Stimulated activated CD4-positive, alpha-beta T cell treated with anti-CD3 and anti-CD28 coated beads, Interleukin-4, amount 100 ng/mL, for 48 hours (primary cell): ENCODE measurements around the gene FAF1.

ENCODE experiments used
- DNase-seq, 2 donors: peaks; one replicate each; pipeline ENCODE4 v3.0.0-alpha.2; 2020; ENCODE audit warnings: low read depth in 2 of 2

The FAF1 gene

DNA sequence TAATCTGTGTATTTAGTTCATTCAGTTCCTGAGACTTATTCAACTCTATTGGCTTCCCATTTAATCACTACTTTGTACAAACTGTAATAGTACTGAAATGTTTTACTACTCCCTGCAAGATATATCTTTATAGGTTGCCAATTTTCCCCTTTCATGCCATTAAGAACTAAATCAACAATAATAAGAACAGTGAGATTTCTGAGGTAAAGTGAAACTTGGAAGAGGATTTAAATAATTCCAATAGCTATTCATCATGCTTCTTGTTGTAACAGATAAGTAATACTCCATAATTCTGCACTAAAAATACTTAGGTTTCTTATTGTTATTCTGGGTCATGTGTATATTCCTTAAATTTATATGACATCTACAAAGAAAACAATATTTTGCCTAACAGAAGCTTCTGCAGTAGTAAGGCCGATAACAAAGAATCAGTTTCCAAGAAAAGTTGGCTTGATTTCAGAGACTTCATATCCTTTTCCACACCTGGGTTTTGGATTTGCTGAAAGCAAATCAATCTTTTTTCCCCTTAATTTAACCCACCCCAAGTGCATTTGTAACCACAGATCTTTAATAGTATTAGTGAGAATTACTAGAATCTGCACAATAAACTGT, 258.3 kb downstream of the FAF1 start:
- DNase-seq = no peak

DNA sequence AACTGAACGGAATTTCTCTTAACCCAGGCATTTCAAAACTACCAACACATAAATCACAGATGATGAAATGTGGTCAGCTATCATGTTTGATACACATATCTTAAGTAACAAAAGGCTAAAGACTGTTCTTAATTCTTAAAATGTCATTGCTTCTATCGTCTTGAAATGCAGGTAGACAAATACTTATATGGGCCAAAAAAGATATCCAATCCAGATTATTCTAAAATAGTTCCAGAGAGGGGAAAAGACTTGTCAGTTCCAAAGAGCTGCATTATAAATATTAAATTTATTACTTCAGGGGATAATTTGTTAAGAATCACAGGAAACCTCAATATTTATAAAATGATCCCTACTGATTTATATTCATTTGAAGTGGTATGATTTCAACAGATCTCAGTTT, 259.4 kb downstream of the FAF1 start:
- DNase-seq = no peak

DNA sequence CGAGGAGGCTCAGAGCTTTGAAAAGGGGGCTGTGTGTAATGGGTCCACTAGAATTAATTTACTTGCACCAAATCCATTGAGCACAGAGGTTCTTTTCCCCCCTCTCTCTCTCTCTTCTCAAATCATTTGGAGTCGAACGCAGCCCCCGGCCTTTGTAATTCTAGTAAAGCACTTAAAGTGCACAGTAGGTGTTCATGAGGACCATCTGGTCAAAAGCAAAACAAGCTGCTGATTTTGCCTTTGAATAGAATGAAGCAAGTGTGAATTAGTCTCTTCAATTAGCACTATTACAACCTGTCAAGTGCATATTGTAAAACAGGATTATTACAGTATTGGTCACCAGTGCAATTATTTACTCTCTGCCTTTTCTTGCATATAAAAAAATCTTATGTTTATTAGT, 259.9 kb downstream of the FAF1 start:
- DNase-seq = no peak

DNA sequence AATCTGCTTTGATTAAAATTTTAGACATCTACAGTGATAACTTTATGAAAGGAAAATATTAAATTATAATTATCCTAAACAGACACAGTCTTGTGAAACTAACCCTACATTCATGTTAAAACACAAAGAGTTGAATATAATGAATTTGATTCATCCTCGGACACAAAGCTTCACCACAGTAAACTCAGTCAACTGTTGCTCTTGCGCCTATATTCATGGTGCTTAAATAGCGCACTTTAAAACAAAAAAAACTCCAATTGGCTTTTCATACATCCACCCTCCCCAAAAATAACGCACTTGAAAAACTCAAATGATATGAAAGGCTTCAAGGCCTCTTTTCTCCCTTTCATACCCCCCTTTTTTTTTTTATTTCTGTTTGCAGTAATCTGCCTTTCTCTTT, 260.3 kb downstream of the FAF1 start:
- DNase-seq = no peak

DNA sequence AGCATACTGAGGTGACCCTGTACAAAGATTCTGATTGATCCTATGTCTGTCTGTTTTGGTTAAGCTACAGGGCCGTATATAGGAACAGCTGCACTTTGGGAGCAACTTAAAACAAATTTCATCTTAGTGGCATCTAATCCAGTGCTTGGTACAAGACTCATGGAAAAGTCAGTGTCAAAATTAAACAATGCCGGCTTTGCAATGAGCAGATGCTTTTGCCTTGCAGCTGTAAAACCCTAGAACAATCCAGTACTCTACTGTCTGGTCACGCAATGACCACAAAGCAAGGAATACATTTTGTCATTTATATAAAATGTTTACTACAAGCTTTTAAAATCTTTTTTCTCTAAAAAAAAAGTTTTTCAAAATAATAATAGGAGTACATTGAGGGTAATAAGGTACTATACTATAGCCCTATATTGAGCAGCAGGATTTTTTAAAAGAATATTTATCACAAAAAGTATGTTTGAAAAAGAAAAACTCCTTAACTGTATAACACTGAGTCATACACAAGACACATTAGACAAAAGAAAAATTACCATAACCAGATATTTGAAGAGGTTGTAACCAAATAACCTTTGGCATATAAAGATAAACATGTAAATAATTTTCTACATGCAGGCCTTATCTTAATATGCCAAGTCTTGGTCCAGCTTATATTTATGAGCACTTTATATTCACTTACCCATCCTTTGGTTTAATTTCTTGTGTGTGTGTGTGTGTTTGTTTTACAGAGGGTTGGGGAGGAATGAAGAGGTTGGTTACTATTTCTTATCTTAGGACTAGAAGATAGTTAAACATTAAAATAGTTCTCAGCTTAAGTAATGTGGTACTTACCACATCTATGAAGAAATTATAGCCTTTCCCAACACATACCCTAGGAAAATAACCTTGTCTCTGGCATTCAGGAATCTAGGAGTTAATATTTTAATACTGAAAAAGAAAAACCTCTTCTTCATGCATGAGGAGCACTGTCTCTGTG, 262.3 kb downstream of the FAF1 start:
- DNase-seq = no peak

DNA sequence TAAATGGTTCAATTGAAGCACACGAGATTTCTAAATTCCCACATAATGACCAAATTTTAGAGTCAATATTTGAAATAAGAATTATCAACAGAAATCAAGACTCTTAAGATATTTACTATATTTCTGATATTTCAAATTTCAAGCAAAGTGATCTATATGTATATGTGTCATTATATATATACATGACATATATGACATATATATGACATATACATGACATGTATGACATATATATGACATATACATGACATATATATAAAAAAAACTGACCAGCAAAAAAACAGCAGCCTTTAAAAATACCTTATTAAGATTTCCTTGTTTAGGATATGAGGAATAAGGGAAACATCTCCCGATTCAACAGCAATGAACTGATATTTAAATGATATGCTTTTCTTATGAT, 266.2 kb downstream of the FAF1 start:
- DNase-seq = no peak

DNA sequence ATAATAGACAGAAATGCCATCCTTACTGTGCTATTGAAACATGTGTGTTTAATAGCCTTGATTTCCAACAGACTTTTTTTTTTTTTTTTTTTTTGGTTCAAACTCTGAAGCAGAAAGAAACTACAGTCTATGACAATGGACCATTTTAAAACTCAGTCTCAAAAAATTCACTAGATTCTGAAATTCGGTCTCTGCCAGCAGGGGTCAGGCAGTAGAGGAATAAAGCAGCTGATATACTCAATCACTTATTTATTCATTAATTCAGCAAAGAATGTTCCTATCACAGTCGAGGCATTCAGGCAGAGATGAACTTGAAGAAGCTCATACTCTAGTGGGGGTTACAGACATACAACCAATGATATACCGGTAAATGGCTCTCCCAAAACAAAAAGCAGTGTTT, 275.9 kb downstream of the FAF1 start:
- DNase-seq = no peak

DNA sequence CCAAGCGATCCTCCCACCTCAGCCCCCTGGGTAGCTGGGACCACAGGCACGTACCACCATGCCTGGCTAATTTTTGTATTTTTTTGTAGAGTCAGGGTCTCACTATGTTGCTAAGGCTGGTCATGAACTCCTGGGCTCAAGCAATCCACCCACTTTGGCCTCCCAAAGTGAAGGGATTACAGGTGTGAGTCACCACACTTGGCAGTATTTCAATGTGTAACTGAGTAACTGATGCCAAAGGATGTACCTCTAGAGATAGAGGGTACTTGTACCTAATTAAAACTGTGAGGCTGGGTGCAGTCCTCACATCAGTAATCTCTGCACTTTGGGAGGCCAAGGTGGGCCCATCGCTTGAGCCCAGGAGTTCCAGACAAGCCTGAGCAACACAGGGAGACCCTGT, 278.1 kb downstream of the FAF1 start:
- no peak for DNase-seq

DNA sequence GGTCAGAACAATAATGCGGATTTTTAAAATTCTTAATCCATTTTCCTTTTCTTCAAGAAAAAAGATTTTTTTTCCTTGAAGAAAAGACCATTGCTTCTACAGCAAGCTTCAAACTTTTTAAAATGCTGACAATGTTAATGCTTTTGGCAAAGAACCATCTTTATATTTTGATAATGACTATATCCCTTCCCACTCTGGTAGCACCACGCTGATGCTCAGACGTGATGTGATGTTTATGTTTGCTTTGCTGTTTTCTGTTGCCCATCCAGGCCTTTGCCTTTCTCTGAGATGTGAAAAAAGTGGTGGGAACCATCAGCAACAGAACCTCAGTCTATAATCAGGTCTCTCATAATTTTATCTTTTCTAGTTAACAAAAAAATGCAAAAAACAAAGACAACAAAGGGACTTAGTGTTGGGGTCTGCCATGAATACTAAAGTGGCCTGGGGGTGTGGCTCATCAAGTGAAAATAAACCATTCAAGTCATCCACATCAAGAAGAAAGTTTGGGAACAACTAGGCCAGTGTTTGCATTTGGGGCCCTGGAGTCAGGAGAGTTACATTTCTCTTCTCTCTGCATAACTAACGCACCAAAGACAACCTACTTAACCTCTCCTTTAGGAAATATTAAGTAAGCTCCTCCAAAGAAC, 292.2 kb downstream of the FAF1 start:
- no peak for DNase-seq

DNA sequence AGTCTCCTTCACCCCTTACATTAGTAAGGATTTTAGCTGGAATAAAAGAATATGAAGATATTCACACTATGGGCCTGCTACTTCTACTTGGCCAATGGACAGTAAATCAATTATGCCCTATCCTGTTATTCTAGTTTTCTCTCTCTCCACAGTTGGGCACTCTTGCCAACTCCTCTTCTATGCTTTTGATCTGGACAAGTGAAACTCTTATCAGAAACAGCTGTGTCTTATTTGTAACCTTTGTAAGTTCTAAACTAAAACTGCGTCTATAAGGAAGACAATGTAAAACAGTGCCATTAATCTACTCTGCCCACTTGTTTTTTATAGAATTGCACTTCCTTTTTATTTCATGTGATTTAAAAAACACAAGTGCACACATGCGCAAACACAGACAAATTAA, 292.8 kb downstream of the FAF1 start:
- DNase-seq = no peak

DNA sequence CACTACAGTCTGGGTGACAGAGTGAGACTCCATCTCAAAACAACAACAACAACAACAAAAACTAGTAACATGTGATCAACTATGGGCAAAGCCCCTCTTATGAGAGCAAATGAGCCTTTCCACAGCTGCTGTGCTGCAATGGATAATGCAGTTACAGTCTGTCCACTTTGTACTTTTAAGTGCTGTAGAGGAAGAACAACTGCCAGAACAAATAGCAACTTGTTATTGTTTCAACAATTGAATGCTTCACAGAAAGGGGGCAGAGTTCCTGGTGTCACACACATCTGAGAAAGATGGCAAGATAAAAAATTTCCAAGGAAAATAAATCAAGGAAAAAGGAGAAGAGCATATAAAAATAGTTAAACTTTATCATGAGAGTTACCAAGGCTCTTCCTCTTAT, 293.2 kb downstream of the FAF1 start:
- DNase-seq = no peak

DNA sequence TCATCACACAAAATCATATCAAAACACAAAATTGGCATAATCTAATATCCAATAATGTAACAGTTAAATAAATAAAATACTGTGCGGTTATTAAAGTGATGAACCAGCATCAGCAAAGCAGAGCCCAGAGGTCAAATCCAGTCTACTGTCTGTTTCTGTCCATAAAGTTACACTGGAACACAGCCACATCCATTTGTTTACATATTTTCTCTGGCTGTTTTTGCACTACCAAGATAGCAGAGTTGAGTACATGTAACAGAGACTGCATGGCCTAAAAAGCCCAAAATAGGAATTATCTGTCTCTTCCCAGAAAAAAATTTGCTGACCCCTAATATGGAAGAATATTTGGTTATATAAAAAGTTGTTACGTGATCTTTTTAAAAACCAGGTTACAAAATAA, 294.7 kb downstream of the FAF1 start:
- DNase-seq = no peak

DNA sequence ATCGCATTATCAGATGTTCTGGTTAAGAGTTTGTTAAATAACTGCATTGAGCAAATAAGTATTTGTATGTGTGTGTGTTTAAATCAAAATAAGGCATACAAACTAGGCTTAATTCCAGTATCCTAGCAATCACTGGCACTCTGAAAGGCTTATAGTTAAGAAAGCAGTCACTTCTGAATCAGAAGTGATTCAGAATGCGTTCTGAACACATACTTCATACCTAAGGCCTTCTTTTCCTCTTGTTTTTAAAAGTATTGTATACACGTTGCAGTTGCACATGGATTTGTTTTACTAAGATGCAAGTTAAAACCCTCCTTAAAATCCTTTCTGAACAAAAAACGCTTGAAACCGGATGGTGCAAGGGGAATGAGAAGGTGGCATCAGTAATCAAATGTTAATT, 298.4 kb downstream of the FAF1 start:
- no peak for DNase-seq

DNA sequence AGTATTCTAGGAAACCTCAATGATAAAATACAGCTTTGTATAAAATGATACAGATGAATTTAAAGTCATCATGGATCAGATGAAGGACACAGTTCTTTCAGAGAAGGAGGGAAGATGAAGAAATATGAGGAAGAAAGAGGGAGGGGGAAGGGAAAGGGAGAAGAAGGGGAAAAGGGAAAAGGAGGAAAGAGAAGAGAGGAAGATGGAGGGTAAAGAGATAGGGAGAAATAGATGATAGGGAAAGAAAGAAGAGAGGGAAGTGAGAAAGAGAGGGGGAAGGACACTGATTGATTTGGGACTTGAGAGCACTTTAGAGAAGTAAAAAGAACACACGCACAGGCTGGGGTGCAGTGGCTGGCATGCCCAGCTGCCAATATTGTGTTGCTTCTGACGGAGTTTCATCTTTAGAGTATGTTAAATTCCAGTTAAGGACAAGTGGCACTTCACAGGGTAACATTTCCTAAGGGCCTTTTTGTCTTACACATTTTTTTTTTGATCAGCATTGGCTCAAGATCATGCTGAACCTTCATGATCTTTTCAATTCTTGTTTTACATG, 300.9 kb downstream of the FAF1 start:
- DNase-seq = no peak

DNA sequence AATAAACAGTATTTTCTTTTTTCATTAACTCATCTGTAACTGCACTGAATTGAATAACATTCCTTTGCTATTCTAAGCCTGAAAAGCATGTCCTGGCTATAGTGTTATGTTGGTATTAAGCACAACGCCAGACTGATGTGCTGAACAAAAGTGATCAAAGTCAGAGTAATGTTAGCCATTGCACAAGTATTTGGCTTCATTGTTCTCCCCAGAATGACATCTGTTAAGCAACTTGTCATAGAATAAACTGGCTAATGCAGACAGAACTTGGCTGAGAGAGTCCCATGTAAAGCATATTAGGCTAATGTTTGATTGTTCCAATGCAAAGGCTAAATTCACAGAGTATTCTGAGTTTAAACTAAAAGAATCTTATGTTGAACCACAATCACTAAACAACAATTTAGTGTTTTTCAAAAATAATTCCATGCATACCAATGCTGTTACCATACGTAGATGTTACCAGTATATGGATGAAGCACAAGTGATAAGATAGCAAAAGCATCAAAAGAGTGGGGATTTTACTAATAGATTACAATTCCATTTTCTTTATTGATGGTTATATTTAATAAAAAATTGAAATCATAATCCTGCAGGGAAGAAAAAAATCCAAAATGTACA, 301.5 kb downstream of the FAF1 start:
- DNase-seq = no peak

DNA sequence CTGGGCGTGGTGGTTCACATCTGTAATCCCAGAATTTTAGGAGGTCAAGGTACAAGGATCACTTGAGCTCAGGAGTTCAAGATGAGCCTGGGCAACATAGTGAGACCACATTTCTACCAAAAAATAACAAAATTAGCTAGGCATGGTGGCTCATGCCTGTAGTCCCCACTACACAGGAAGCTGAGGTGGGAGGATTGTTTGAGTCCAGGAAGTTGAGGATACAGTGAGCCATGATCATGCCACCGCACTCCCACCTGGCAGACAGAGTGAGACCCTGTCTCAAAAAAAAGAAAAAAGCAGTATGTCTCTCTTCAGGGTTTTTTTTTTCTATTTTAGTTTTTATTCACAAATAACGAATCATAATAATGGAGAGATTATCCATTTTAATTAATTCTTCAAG, 303.1 kb downstream of the FAF1 start:
- DNase-seq = no peak

DNA sequence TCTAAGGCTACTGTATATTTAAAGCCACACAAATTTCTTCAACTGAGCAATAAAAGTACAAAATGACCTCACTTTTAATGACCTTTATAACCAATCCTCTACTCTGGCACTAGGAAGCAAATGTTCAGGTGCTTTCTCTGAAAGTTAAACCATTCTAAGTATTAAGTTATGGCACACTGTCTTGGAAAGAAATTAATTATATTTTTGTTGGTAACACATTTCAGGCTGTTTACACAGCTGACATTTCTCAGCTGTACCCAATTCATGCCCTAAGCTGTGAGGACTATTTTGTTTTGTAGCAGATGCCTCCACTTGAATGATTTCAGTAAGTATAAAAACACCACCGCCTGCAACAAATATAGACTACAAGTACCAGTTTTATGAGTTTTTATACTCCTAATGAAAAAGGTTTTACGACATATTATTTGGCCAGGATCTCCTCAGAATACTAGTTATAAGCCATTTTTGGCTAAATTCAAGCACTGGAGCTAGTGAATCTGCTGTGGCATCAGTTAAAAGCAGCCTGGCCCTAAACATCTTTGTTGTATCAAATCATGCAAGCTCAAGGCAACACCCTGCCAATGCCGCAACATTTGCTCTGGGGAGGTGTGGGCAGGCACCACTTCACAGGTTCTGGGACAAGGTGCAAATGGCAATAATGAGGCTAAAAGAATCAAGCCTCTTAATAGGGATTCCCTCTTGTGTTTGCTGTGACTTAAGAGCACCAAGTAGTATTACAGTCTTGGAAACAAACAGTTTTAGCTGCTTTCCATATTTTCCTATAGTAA, 308.4 kb downstream of the FAF1 start:
- no peak for DNase-seq

DNA sequence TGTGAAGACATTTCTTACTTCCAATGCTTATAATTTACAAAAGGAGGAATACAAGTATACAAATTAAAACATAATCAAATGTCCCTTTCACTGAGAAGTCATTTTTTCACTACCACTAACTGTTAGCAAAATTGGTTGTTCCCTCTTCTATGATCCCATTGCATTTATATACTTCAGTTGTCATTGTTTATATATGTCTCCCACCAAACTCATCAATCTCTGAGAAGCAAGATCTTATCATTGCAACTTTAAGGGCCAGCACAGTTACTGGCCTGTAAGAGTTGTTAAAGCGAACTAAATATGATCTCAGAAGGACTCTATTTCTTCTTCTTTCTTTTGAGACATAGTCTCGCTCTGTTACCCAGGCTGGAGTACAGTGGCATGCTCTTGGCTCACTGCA, 313.5 kb downstream of the FAF1 start:
- no peak for DNase-seq

DNA sequence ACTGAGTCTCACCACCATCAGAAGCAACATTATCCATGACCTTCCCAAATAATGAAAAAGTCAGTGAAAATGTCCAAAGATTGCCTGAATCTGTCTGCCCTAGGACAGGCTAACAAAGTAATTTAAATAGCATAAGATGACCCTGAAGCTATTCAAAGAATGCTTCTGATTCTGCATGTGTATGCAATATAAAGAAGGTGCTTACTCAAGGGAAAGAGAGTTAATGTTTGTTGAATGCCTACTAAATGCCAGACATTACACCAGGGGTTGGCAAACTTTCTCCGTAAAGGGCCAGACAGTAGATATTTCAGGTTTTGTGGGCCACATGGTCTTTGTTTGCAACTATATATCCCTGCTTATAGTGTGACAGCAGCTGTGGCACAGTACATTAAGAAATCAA, 314.9 kb downstream of the FAF1 start:
- DNase-seq = no peak

DNA sequence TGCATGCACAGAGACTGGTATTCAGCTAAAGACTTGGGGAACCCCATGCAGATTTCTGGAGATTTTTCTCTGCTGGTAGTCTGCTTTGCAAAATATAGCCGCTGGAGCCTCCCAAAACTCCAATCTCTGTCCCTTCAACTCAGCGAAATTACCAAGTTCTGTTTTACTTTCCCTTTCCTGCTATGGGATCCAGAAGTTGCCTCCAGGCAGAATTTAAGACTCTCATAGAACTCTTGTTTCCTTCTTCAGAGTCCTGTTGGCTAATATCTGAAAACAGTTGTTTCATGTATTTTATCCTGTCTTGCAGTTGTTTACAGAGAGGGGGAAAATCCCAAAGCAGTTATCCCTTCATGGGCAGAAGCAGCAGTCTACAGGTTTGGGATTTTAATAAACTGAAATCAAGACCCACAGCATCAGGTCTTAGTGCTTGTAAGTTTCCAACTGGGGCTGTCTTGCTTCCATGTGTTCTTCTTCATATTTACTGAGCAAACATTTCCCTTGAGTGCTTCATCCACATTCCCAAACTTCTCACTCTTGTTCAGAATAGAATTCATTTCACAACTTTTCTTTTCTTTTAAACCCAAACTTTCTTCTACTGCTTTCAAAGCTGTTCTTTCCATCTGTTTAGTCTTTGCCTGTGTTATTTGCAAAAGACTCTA, 315.5 kb downstream of the FAF1 start:
- DNase-seq = no peak

DNA sequence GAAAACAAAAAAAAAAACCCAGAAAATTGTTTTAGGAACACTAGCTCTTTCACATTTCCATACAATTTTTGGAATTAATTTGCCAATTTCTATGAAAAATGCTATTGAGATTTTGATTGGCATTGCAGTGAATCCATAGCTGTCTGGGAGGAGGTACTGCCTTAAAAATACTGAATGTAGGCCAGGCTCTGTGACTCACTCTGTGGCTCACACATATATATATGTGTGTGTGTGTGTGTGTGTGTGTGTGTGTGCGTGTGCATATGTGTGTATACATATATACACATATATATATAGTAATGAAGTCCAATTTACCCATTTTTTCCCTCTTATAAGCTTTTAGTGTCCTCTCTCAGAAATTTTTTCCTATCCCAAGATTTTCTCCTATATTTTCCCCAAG, 322.6 kb downstream of the FAF1 start:
- no peak for DNase-seq
